H1 (cell line): Measurements from ENCODE around the gene PCDHA1. TPM values are rescaled to one million over a fixed set of nuclear protein-coding genes. Genes with fewer than 3 reads are reported as not detected.

ENCODE experiments used
- CTCF ChIA-PET: fragments of 300-600 bp; sonication (Branson Sonifier 250); formaldehyde crosslinking; loops from one replicate; lab custom pipeline; 2021; ENCODE audit not compliant: partially characterized antibody; lab: Charles Lee
- POLR2A ChIA-PET: fragments of 300-600 bp; sonication (Branson Sonifier 250); formaldehyde crosslinking; loops from one replicate; lab custom pipeline; 2021; ENCODE audit warnings: inconsistent platforms; ENCODE audit not compliant: partially characterized antibody; lab: Charles Lee
- DNase-seq, 2 experiments: peaks; one replicate each; pipeline versions ENCODE4 v3.0.0 to v3.0.0-alpha.2; 2010 to 2022; ENCODE audit warnings: low spot score in 2 of 2, low read depth in 1 of 2, mixed read lengths in 1 of 2
- FAIRE-seq: peaks from 2 replicates; lab custom pipeline; 2011; peaks lifted over from hg19 to GRCh38; lab: Jason Lieb, UNC
- H2AFZ ChIP-seq: 2 replicates; pipeline ENCODE4 v1.8.1; 2012; ENCODE audit warnings: low read length, inconsistent platforms
- H2AK5ac ChIP-seq: 2 replicates; pipeline ENCODE4 v1.6.1; 2013; ENCODE audit warnings: low read depth, low read length
- H2BK120ac ChIP-seq: replicated peaks from 2 replicates; pipeline ENCODE3; 2013; ENCODE audit warnings: low read depth, low read length, inconsistent platforms
- H2BK12ac ChIP-seq: 2 replicates; pipeline ENCODE4 v1.6.1; 2013; ENCODE audit warnings: low read depth, low read length
- H2BK15ac ChIP-seq: 2 replicates; pipeline ENCODE4 v1.6.1; 2013; ENCODE audit warnings: low read length
- H2BK20ac ChIP-seq: 2 replicates; pipeline ENCODE4 v1.6.1; 2013; ENCODE audit warnings: low read length
- H2BK5ac ChIP-seq: 2 replicates; pipeline ENCODE4 v1.6.1; 2013; ENCODE audit warnings: low read depth, low read length
- H3K14ac ChIP-seq: 2 replicates; pipeline ENCODE4 v1.6.1; 2013; ENCODE audit warnings: inconsistent platforms; ENCODE audit not compliant: insufficient read length
- H3K18ac ChIP-seq: 2 replicates; pipeline ENCODE4 v1.6.1; 2013; ENCODE audit warnings: low read length; ENCODE audit errors: extremely low read depth
- H3K23ac ChIP-seq: 2 replicates; pipeline ENCODE4 v1.6.1; 2013; ENCODE audit warnings: inconsistent platforms; ENCODE audit not compliant: insufficient read length
- H3K23me2 ChIP-seq: 2 replicates; pipeline ENCODE4 v1.6.1; 2013; ENCODE audit warnings: low read depth, low read length
- H3K27ac ChIP-seq: 2 replicates; pipeline ENCODE4 v1.6.1; 2011; ENCODE audit warnings: low read depth, low read length, inconsistent platforms
- H3K27me3 ChIP-seq, 4 experiments: replicated peaks in 1 of 4; 1 replicate in 1 of 4; 2 replicates in 3 of 4; pipeline versions ENCODE4 v1.6.1 to v1.8.1; 2011 to 2013; ENCODE audit warnings: low read length in 3 of 4, mild to moderate bottlenecking in 3 of 4, inconsistent platforms in 2 of 4, mixed read lengths in 2 of 4, moderate library complexity in 1 of 4; ENCODE audit not compliant: control insufficient read depth in 3 of 4, insufficient read depth in 3 of 4; ENCODE audit errors: extremely low read depth in 1 of 4
- H3K36me3 ChIP-seq, 4 experiments: 2 replicates each; pipeline versions ENCODE4 v1.6.1 to v1.8.1; 2011 to 2013; ENCODE audit warnings: mild to moderate bottlenecking in 4 of 4, low read length in 3 of 4, moderate library complexity in 2 of 4, control low read depth in 1 of 4, inconsistent platforms in 1 of 4; ENCODE audit not compliant: insufficient read depth in 4 of 4, control insufficient read depth in 2 of 4
- H3K4ac ChIP-seq: replicated peaks from 2 replicates; pipeline ENCODE3; 2013; ENCODE audit warnings: low read length, low read depth, mixed read lengths, inconsistent platforms; ENCODE audit not compliant: insufficient read length
- H3K4me1 ChIP-seq, 4 experiments: replicated peaks in 1 of 4; 1 replicate in 1 of 4; 2 replicates in 3 of 4; pipeline versions ENCODE4 v1.6.1 to v1.8.1; 2011 to 2013; ENCODE audit warnings: low read length in 3 of 4, inconsistent platforms in 2 of 4, mixed read lengths in 1 of 4; ENCODE audit not compliant: insufficient read depth in 4 of 4, control insufficient read depth in 3 of 4
- H3K4me2 ChIP-seq, 2 experiments: 2 replicates each; pipeline versions ENCODE4 v1.6.1 to v1.8.1; 2011 to 2013; ENCODE audit warnings: low read depth in 2 of 2, low read length in 2 of 2, control low read depth in 1 of 2, inconsistent platforms in 1 of 2, mild to moderate bottlenecking in 1 of 2; ENCODE audit not compliant: insufficient read depth in 1 of 2
- H3K4me3 ChIP-seq, 4 experiments: fragments of 200-600, 300-600 bp in 1 of 4; sonication (generic), shearing (Covaris generic), sonication (Bioruptor Twin) in 1 of 4; 2 replicates each; pipeline versions ENCODE4 v1.5.1 to v1.8.1; 2011 to 2016; ENCODE audit warnings: low read length in 4 of 4, low read depth in 3 of 4, control low read depth in 2 of 4, inconsistent platforms in 2 of 4, mild to moderate bottlenecking in 2 of 4, mixed read lengths in 1 of 4, moderate library complexity in 1 of 4; ENCODE audit not compliant: insufficient read depth in 2 of 4; ENCODE audit errors: extremely low read depth in 1 of 4
- H3K56ac ChIP-seq: replicated peaks from 2 replicates; pipeline ENCODE3; 2013; ENCODE audit warnings: low read depth, mild to moderate bottlenecking, mixed read lengths, low read length, inconsistent platforms; ENCODE audit not compliant: insufficient read length
- H3K79me1 ChIP-seq: 2 replicates; pipeline ENCODE4 v1.6.1; 2013; ENCODE audit warnings: low read depth, low read length, control low read depth
- H3K79me2 ChIP-seq, 2 experiments: 2 replicates each; pipeline versions ENCODE4 v1.6.1 to v1.8.1; 2012 to 2013; ENCODE audit warnings: low read length in 2 of 2, mild to moderate bottlenecking in 2 of 2, inconsistent platforms in 1 of 2; ENCODE audit not compliant: insufficient read depth in 2 of 2, control insufficient read depth in 1 of 2
- H3K9ac ChIP-seq, 4 experiments: replicated peaks in 1 of 4; 1 replicate in 1 of 4; 2 replicates in 3 of 4; pipeline versions ENCODE4 v1.6.1 to v1.8.1; 2011 to 2013; ENCODE audit warnings: low read depth in 3 of 4, low read length in 3 of 4, control low read depth in 2 of 4, mild to moderate bottlenecking in 2 of 4, moderate library complexity in 2 of 4, inconsistent platforms in 1 of 4; ENCODE audit errors: extremely low read depth in 1 of 4
- H3K9me3 ChIP-seq, 2 experiments: 2 replicates each; pipeline versions ENCODE4 v1.6.1 to v1.8.1; 2012 to 2013; ENCODE audit warnings: mild to moderate bottlenecking in 2 of 2, moderate library complexity in 2 of 2, control low read depth in 1 of 2, inconsistent platforms in 1 of 2, low read depth in 1 of 2, low read length in 1 of 2, mixed read lengths in 1 of 2; ENCODE audit not compliant: insufficient read depth in 2 of 2
- H4K20me1 ChIP-seq, 2 experiments: replicated peaks in 1 of 2; 2 replicates each; pipeline versions ENCODE3 to v1.8.1; 2011 to 2013; ENCODE audit warnings: inconsistent platforms in 2 of 2, low read length in 2 of 2, mild to moderate bottlenecking in 1 of 2; ENCODE audit not compliant: insufficient read depth in 2 of 2, control insufficient read depth in 1 of 2
- H4K5ac ChIP-seq: 2 replicates; pipeline ENCODE4 v1.6.1; 2013; ENCODE audit warnings: low read length, low read depth, mixed read lengths, inconsistent platforms; ENCODE audit not compliant: insufficient read length
- H4K8ac ChIP-seq: 2 replicates; pipeline ENCODE4 v1.8.0; 2013; ENCODE audit warnings: mild to moderate bottlenecking, moderate library complexity, low read length, inconsistent platforms; ENCODE audit not compliant: insufficient read depth; ENCODE audit errors: extremely low read depth
- H4K91ac ChIP-seq: replicated peaks from 2 replicates; pipeline ENCODE3; 2013; ENCODE audit warnings: low read length, mixed read lengths, inconsistent platforms; ENCODE audit not compliant: insufficient read length
- BACH1 ChIP-seq: IDR thresholded peaks from 2 replicates; pipeline ENCODE4 v1.6.1; 2012; ENCODE audit warnings: low read length, improper control_type of control experiment
- CBX5 ChIP-seq: fragments of 300-800, 300-1000 bp; sonication (generic); IDR thresholded peaks from 2 replicates; pipeline ENCODE4 v1.7.1; 2016; ENCODE audit warnings: antibody characterized with exemption, low read length, low read depth
- CBX8 ChIP-seq: fragments of 300-800, 300-1000 bp; sonication (generic); IDR thresholded peaks from 2 replicates; pipeline ENCODE4 v1.7.1; 2016; ENCODE audit warnings: low read depth, low read length, borderline replicate concordance
- CEBPB ChIP-seq: IDR thresholded peaks from 2 replicates; pipeline ENCODE4 v1.6.1; 2012; ENCODE audit warnings: low read depth, low read length
- EGR1 ChIP-seq: IDR thresholded peaks from 2 replicates; pipeline ENCODE4 v1.6.1; 2011; ENCODE audit warnings: low read depth, low read length, borderline replicate concordance
- MAFK ChIP-seq: IDR thresholded peaks from 2 replicates; pipeline ENCODE4 v1.6.1; 2012; ENCODE audit warnings: low read depth, mild to moderate bottlenecking, improper control_type of control experiment, low read length
- RFX5 ChIP-seq: IDR thresholded peaks from 2 replicates; pipeline ENCODE4 v1.6.1; 2011; ENCODE audit warnings: low read depth, low read length, improper control_type of control experiment, borderline replicate concordance
- RNF2 ChIP-seq: fragments of 200-900, 300-1000 bp; sonication (generic); IDR thresholded peaks from 2 replicates; pipeline ENCODE4 v1.7.1; 2016; ENCODE audit warnings: borderline replicate concordance, low read depth, mild to moderate bottlenecking, antibody characterized with exemption, low read length; ENCODE audit not compliant: poor library complexity, severe bottlenecking; ENCODE audit errors: missing control alignments
- SP1 ChIP-seq: IDR thresholded peaks from 2 replicates; pipeline ENCODE4 v1.6.1; 2011; ENCODE audit warnings: low read depth, low read length
- SP4 ChIP-seq: IDR thresholded peaks from 2 replicates; pipeline ENCODE4 v1.6.1; 2012; ENCODE audit warnings: low read length, inconsistent platforms
- ZNF274 ChIP-seq: IDR thresholded peaks from 2 replicates; pipeline ENCODE4 v1.7.0; 2012; ENCODE audit warnings: low read length, borderline replicate concordance; ENCODE audit errors: extremely low read depth
- WGBS, 2 experiments: shearing (Covaris generic) in 1 of 2; methylation state at CpG; one replicate each; pipeline versions ENCODE4 v1.1.6 to v1.1.7; 2013 to 2015; ENCODE audit warnings: low lambda C conversion rate in 2 of 2, mixed read lengths in 2 of 2, inconsistent platforms in 1 of 2, low coverage in 1 of 2, missing lambda C conversion rate in 1 of 2; ENCODE audit not compliant: insufficient replicate concordance in 2 of 2, insufficient coverage in 1 of 2, insufficient read length in 1 of 2; ENCODE audit errors: extremely low coverage in 1 of 2, missing lambda C conversion rate in 1 of 2; 5-methylcytosine and 5-hydroxymethylcytosine counted together
- polyA plus RNA-seq, 7 experiments: library from polyadenylated mRNA; depleted of rRNA in 3 of 7; stranded (reverse) in 5 of 7; unstranded in 2 of 7; fragments of >200 nt in 5 of 7; fragments of 200-250 nt in 2 of 7; gene quantifications; 1 replicate in 5 of 7; 2 replicates in 1 of 7; 4 replicates in 1 of 7; pipeline versions ENCODE4 v1.2.1 to v1.2.3, GENCODE V29; 2011 to 2013; ENCODE audit warnings: missing spikeins in 2 of 7, mixed read lengths in 2 of 7
- total RNA-seq: library from RNA; stranded (reverse); fragmentation: NEBNext Ultra II Directional; extraction: Animal tissue kit (Norgen Biotek cat#: 25700); gene quantifications from 2 replicates; pipeline ENCODE4 v1.2.1, GENCODE V29; 2021
- TF ChIP-seq, protein P1 (sequence below), 3 experiments: IDR thresholded peaks; 1 replicate in 2 of 3; 2 replicates in 1 of 3; pipeline versions ENCODE4 v1.5.1 to v1.6.1; 2011; ENCODE audit warnings: low read length in 3 of 3, mild to moderate bottlenecking in 3 of 3, inconsistent platforms in 2 of 3, low read depth in 1 of 3, moderate library complexity in 1 of 3; ENCODE audit not compliant: insufficient read depth in 1 of 3; ENCODE audit errors: control extremely low read depth in 1 of 3

The PCDHA1 gene
- total and polyA plus RNA-seq, 2 of the 8 experiments (the other 6 are each of a cell fraction or from before 2014, with no cell fraction given) = 0.23 to 0.50 TPM

- TF ChIP-seq RNF2 (no peak), ZNF274 (no peak), EGR1 (no peak), CBX5 (no peak), BACH1 (no peak), CEBPB (no peak), MAFK (no peak), CBX8 (no peak), SP4 (no peak), SP1 (no peak), RFX5 (no peak)
- TF ChIP-seq, protein P1, sequence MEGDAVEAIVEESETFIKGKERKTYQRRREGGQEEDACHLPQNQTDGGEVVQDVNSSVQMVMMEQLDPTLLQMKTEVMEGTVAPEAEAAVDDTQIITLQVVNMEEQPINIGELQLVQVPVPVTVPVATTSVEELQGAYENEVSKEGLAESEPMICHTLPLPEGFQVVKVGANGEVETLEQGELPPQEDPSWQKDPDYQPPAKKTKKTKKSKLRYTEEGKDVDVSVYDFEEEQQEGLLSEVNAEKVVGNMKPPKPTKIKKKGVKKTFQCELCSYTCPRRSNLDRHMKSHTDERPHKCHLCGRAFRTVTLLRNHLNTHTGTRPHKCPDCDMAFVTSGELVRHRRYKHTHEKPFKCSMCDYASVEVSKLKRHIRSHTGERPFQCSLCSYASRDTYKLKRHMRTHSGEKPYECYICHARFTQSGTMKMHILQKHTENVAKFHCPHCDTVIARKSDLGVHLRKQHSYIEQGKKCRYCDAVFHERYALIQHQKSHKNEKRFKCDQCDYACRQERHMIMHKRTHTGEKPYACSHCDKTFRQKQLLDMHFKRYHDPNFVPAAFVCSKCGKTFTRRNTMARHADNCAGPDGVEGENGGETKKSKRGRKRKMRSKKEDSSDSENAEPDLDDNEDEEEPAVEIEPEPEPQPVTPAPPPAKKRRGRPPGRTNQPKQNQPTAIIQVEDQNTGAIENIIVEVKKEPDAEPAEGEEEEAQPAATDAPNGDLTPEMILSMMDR (IDR thresholded peaks at IDR 0.05; ENCODE audit: control extremely low read depth in 1 of 3, insufficient read depth in 1 of 3, low read depth in 1 of 3, low read length in 3 of 3) = no peak
- Histone ChIP-seq H3K27me3 (0 out of 7 replicates have a peak, but pooled peaks cover 0 to 1% (median 0%) of the 10 kb centered on the region in 4 experiments), H3K4me1 (peaks cover 0 to 8% (median 6%) of the 10 kb centered on the region in 4 experiments; a peak in 3 of 7 replicates), H2BK12ac (no peak overlapping the region), H4K91ac (no peak overlapping the region), H3K56ac (no peak overlapping the region), H2AFZ (no peak overlapping the region), H2AK5ac (no peak overlapping the region), H3K27ac (no peak overlapping the region), H4K20me1 (no peaks in the 10 kb centered on the region), H2BK5ac (no peak overlapping the region), H3K4me3 (no peak overlapping the region), H3K18ac (no peak overlapping the region), H3K14ac (no peak overlapping the region), H3K23me2 (peaks cover 8% of the 10 kb centered on the region), H3K36me3 (no peaks in the 10 kb centered on the region), H4K8ac (no peak overlapping the region), H3K4ac (no peak overlapping the region), H3K4me2 (no peak overlapping the region), H3K79me1 (no peaks in the 10 kb centered on the region), H2BK120ac (no peak overlapping the region), H3K23ac (no peak overlapping the region), H3K9me3 (no peaks in the 10 kb centered on the region), H2BK20ac (no peak overlapping the region), H4K5ac (no peak overlapping the region), H3K9ac (no peak overlapping the region), H3K79me2 (no peaks in the 10 kb centered on the region), H2BK15ac (no peak overlapping the region)
- WGBS, 2 experiments = 22% methylated on average over 4 of the region's 4 CpGs; no CpG with 5 or more reads in 1 of the 2 experiments
- ChIA-PET POLR2A (interaction anchor here (0.7 to 3.1 kb wide), 11 partner anchors 10 to 675 kb away, joined by 3 to 41 read pairs (median 11); partner anchors contain the start of genes PCDHA1, PCDHA12, PCDHA13 and PCDHA6), CTCF (interaction anchor here (0.7 to 3.9 kb wide), 22 partner anchors 8 to 1918 kb away, joined by 3 to 141 read pairs (median 8); partner anchors contain the start of genes PCDHA10, PCDHA11, PCDHA12 and PCDHA13)
- no peak for DNase-seq
- no peak for FAIRE-seq
Observed at GRCh38 chr5:141041427-141041785, 255.5 kb downstream of the PCDHA1 start.
